CD4-positive, alpha-beta T cell (primary cell): Measurements from ENCODE around the gene REEP6. TPM values are rescaled to one million over a fixed set of nuclear protein-coding genes. Genes with fewer than 3 reads are reported as not detected.

Experiments
- ATAC-seq: fragments of 200-7000 bp; cut with Tn5 transposase; one replicate; pipeline ENCODE4 v1.10.0; 2022; ENCODE audit warnings: mild to moderate bottlenecking; ENCODE audit not compliant: poor library complexity
- CTCF ChIA-PET: fragments of 350-600 bp; sonication (Branson Sonifier 250); formaldehyde crosslinking; loops from one replicate; lab custom pipeline; 2021; ENCODE audit warnings: antibody characterized with exemption, inconsistent platforms; lab: Charles Lee
- POLR2A ChIA-PET: fragments of 350-600 bp; sonication (Branson Sonifier 250); formaldehyde crosslinking; loops from one replicate; lab custom pipeline; 2021; ENCODE audit warnings: antibody characterized with exemption, inconsistent platforms; lab: Charles Lee
- DNase-seq, 14 experiments: peaks; one replicate each; pipeline ENCODE4 v3.0.0-alpha.2; 2013 to 2020; ENCODE audit warnings: mixed read lengths in 2 of 14
- H3K27ac ChIP-seq, 2 donors: one replicate each; pipeline versions ENCODE4 v1.5.1 to v1.7.0; 2013; ENCODE audit warnings: low read length in 2 of 2, low read depth in 1 of 2, mild to moderate bottlenecking in 1 of 2
- H3K27me3 ChIP-seq, 2 experiments: 1 replicate in 1 of 2; 2 replicates in 1 of 2; pipeline versions ENCODE4 v1.6.1 to v1.7.0; 2013; ENCODE audit warnings: low read length in 2 of 2, control low read depth in 1 of 2, mild to moderate bottlenecking in 1 of 2, moderate library complexity in 1 of 2; ENCODE audit not compliant: insufficient read depth in 2 of 2, control insufficient read depth in 1 of 2
- H3K36me3 ChIP-seq: one replicate; pipeline ENCODE4 v1.6.1; 2013; ENCODE audit warnings: low read length, control low read depth; ENCODE audit not compliant: insufficient read depth
- H3K4me1 ChIP-seq: one replicate; pipeline ENCODE4 v1.6.1; 2013; ENCODE audit warnings: low read length, control low read depth; ENCODE audit not compliant: insufficient read depth
- H3K4me3 ChIP-seq: one replicate; pipeline ENCODE4 v1.5.1; 2013; ENCODE audit warnings: mild to moderate bottlenecking, low read length, moderate library complexity
- H3K9me3 ChIP-seq, 2 experiments: 1 replicate in 1 of 2; 2 replicates in 1 of 2; pipeline versions ENCODE4 v1.6.1 to v1.7.0; 2013; ENCODE audit warnings: low read length in 2 of 2, mild to moderate bottlenecking in 2 of 2, control low read depth in 1 of 2, moderate library complexity in 1 of 2; ENCODE audit not compliant: control insufficient read depth in 1 of 2, insufficient read depth in 1 of 2
- H3K27ac Mint-ChIP-seq: one replicate; pipeline ENCODE4 v1.8.0; 2020; ENCODE audit warnings: mixed read lengths
- H3K27me3 Mint-ChIP-seq: one replicate; pipeline ENCODE4 v1.8.0; 2021; ENCODE audit warnings: mixed read lengths
- H3K36me3 Mint-ChIP-seq: one replicate; pipeline ENCODE4 v1.8.0; 2021; ENCODE audit warnings: low read depth, mixed read lengths
- H3K4me1 Mint-ChIP-seq: one replicate; pipeline ENCODE4 v1.8.0; 2021; ENCODE audit warnings: low read depth, mixed read lengths
- H3K4me3 Mint-ChIP-seq: one replicate; pipeline ENCODE4 v1.8.0; 2020; ENCODE audit warnings: mild to moderate bottlenecking, mixed read lengths
- H3K9me3 Mint-ChIP-seq: one replicate; pipeline ENCODE4 v1.8.0; 2020; ENCODE audit warnings: mixed read lengths
- intact Hi-C, 2 experiments: fragments of 100-400 bp; cut with DNase I in 1 of 2; cut with micrococcal nuclease in 1 of 2; formaldehyde crosslinking; loops; one replicate each; pipeline versions ENCODE4 v1.15.1 to v1.9.0; 2023 to 2025; cut with DNase I, micrococcal nuclease
- total RNA-seq, 174 experiments: library from RNA in 2 of 174; stranded (reverse) in 2 of 174; gene quantifications; one replicate each; pipeline ENCODE4 v1.2.3 and lab custom pipeline; 2021 to 2026
- TF ChIP-seq, protein P1 (sequence below): fragments of 200-600 bp; IDR thresholded peaks from one replicate; pipeline ENCODE4 v1.8.0; 2022; ENCODE audit warnings: antibody characterized with exemption, mild to moderate bottlenecking

The REEP6 gene
- total RNA-seq, 2 experiments from 2014 or later = 2.2 to 2.8 TPM

DNA sequence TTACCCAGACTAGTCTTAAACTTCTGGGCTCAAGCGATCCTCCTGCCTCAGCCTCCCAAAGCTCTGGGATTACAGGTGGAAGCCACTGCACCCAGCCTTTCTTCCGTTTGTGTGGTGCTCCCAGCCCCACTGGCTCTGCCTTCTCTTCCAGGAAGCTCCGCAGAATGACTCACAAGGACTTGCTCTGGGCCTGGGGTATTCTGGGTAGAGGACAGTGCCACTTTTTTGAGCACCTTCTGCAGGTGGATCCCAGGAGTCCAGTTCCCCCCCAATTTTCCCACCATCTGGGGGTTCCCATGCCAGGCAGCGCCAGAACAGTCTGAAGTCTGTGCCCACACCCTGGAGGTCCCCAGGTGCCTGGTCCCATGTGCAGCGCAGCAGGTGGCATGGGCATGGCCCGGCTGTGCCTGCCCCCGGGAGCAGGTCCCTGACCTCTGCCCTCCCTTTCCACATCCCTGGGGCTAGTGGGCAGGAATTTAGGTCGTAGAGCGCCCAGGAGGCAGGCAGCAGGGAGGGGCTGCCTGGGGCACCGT lies 1.6 kb downstream of the REEP6 start:
- peak overlapping the region; percentile 84 for H3K4me3 Mint-ChIP-seq
- no peak for ATAC-seq
- TF ChIP-seq, protein P1, sequence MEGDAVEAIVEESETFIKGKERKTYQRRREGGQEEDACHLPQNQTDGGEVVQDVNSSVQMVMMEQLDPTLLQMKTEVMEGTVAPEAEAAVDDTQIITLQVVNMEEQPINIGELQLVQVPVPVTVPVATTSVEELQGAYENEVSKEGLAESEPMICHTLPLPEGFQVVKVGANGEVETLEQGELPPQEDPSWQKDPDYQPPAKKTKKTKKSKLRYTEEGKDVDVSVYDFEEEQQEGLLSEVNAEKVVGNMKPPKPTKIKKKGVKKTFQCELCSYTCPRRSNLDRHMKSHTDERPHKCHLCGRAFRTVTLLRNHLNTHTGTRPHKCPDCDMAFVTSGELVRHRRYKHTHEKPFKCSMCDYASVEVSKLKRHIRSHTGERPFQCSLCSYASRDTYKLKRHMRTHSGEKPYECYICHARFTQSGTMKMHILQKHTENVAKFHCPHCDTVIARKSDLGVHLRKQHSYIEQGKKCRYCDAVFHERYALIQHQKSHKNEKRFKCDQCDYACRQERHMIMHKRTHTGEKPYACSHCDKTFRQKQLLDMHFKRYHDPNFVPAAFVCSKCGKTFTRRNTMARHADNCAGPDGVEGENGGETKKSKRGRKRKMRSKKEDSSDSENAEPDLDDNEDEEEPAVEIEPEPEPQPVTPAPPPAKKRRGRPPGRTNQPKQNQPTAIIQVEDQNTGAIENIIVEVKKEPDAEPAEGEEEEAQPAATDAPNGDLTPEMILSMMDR = no peak
- no peak overlapping the region for H3K27ac Mint-ChIP-seq
- intact Hi-C loops = loop anchor here in 1 of 2 experiments (1.0 kb wide), 1 partner anchor 25 kb away; no protein-coding TSS in a partner anchor
- H3K36me3 ChIP-seq = no peaks in the 10 kb centered on the region
- no peaks in the 10 kb centered on the region for H3K9me3 Mint-ChIP-seq
- H3K27me3 Mint-ChIP-seq = no peaks in the 10 kb centered on the region
- peaks cover 0 to 8% of the 10 kb centered on the region in 2 experiments for H3K9me3 ChIP-seq
- CTCF ChIA-PET = no interaction called here
- peaks cover 23% of the 10 kb centered on the region for H3K4me1 ChIP-seq
- H3K4me1 Mint-ChIP-seq = peaks cover 12% of the 10 kb centered on the region
- no peak overlapping the region for H3K27ac ChIP-seq
- DNase-seq = no peak
- peaks cover 4% of the 10 kb centered on the region for H3K36me3 Mint-ChIP-seq
- peaks cover 0 to 3% of the 10 kb centered on the region in 2 experiments for H3K27me3 ChIP-seq
- H3K4me3 ChIP-seq = no peak overlapping the region
- POLR2A ChIA-PET = no interaction called here

DNA sequence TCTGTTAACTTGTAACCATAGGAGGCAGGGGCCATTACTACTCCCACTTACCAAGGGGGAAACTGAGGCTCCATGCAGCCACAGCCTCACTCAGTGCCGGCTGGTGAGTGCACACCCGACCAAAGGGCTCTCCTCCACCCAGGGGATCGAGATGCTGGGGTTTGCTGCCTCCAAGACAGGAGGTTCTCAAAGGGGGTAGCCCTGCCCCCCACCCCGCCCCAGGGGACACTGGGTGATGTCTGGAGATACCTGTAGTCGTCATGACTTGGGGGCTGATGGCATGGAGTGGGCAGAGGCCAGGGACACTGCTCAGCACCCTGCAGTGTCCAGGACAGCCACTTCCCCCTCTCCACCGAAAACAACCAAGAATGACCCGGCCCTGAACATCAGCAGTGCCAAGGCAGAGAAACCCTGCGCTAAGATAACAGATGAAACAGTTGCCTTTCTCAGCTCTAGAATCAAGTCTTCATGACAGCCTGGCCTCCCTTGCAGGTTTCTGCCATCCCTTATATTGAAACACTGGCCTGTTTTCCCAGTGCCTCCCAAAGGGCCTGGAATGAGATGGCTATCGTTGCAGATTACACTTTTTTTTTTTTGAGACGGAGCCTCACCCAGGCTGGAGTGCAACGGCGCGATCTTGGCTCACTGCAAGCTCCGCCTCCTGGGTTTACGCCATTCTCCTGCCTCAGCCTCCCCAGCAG lies 3.3 kb downstream of the REEP6 start:
- ATAC-seq (no peak), DNase-seq (no peak)
- H3K4me1 ChIP-seq = peaks cover 21% of the 10 kb centered on the region
- peaks cover 4% of the 10 kb centered on the region for H3K36me3 Mint-ChIP-seq
- H3K27me3 ChIP-seq = peaks cover 0 to 3% of the 10 kb centered on the region in 2 experiments
- no peak overlapping the region for H3K27ac Mint-ChIP-seq
- intact Hi-C loops = no loop called here
- no peaks in the 10 kb centered on the region for H3K9me3 Mint-ChIP-seq
- H3K9me3 ChIP-seq = peaks cover 0 to 14% of the 10 kb centered on the region in 2 experiments
- no peaks in the 10 kb centered on the region for H3K27me3 Mint-ChIP-seq
- no peak overlapping the region for H3K4me3 ChIP-seq
- TF ChIP-seq, protein P1 = no peak
- peaks cover 11% of the 10 kb centered on the region for H3K4me1 Mint-ChIP-seq
- no peak overlapping the region for H3K4me3 Mint-ChIP-seq
- no peak overlapping the region for H3K27ac ChIP-seq
- ChIA-PET CTCF (no interaction called here), POLR2A (no interaction called here)
- H3K36me3 ChIP-seq = no peaks in the 10 kb centered on the region

DNA sequence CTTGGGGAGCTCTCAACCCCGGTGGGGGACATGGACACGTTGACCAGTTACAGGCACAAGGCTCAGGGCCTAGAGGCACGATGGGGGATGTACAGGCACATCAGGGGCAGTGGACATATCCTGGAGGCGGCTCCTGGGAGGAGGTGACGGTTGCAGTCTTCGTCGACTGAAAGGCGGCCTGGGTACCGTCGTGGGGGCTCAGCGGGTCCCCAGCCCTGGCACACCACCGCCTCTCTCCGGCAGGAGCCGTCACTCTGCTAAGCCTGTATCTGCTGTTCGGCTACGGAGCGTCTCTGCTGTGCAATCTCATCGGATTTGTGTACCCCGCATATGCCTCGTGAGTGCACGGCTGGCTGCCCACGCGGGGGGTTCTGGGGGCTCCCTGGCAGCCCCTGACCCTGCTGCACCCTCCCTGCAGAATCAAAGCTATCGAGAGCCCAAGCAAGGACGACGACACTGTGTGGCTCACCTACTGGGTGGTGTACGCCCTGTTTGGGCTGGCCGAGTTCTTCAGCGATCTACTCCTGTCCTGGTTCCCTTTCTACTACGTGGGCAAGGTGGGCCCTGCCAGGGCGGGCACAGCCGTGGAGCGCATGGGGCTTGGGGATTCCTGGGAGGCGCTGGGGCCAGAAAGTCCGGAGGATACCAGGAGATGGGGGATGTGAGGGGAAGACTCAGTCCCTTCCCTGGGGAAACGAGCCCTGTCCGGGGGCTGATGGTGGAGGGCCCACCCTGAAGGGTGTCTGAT lies 4.2 kb downstream of the REEP6 start:
- TF ChIP-seq, protein P1 = no peak
- ATAC-seq = no peak
- no peaks in the 10 kb centered on the region for H3K36me3 ChIP-seq
- H3K4me3 ChIP-seq = no peak overlapping the region
- POLR2A ChIA-PET = no interaction called here
- no peak overlapping the region for H3K27ac ChIP-seq
- CTCF ChIA-PET = no interaction called here
- H3K9me3 ChIP-seq = peaks cover 0 to 14% of the 10 kb centered on the region in 2 experiments
- peaks cover 0 to 3% of the 10 kb centered on the region in 2 experiments for H3K27me3 ChIP-seq
- no peaks in the 10 kb centered on the region for H3K9me3 Mint-ChIP-seq
- no peak for DNase-seq
- H3K4me1 ChIP-seq = peaks cover 11% of the 10 kb centered on the region
- no peaks in the 10 kb centered on the region for H3K27me3 Mint-ChIP-seq
- H3K4me1 Mint-ChIP-seq = peaks cover 6% of the 10 kb centered on the region
- no peak overlapping the region for H3K4me3 Mint-ChIP-seq
- no peak overlapping the region for H3K27ac Mint-ChIP-seq
- intact Hi-C loops = no loop called here
- peaks cover 4% of the 10 kb centered on the region for H3K36me3 Mint-ChIP-seq
